PC-3 (cell line): ENCODE data around the gene PRKCE.

Source experiments
- CTCF ChIP-seq: fragments of 300-600 bp; sonication (generic); conservative IDR thresholded peaks from 2 replicates; pipeline ENCODE4 v1.5.1; 2017; ENCODE audit warnings: antibody characterized with exemption, low read depth, mild to moderate bottlenecking, low read length
- EZH2 ChIP-seq: fragments of 300-600 bp; sonication (generic); IDR thresholded peaks from one replicate; pipeline ENCODE4 v1.6.1; 2017; ENCODE audit warnings: antibody characterized with exemption, mild to moderate bottlenecking, low read length; ENCODE audit not compliant: unreplicated experiment

- no peak for TF ChIP-seq CTCF
- TF ChIP-seq EZH2: no peak
Measured at GRCh38 chr2:45892757-45893156, 241.3 kb downstream of the PRKCE start.
